H9 (cell line): Measurements from ENCODE around the gene KIAA1958. TPM values are rescaled to one million over a fixed set of nuclear protein-coding genes. Genes with fewer than 3 reads are reported as not detected.

ENCODE experiments used
- DNase-seq: peaks from one replicate; pipeline ENCODE4 v3.0.0-alpha.2; 2017
- H2AFZ ChIP-seq: one replicate; pipeline ENCODE4 v1.6.1; 2013; ENCODE audit warnings: mild to moderate bottlenecking, low read length, control low read depth, moderate library complexity
- H2AK5ac ChIP-seq: 2 replicates; pipeline ENCODE4 v1.6.1; 2013; ENCODE audit warnings: low read length, control low read depth, mixed read lengths; ENCODE audit not compliant: insufficient read length
- H2BK120ac ChIP-seq: one replicate; pipeline ENCODE4 v1.6.1; 2013; ENCODE audit warnings: low read depth, mild to moderate bottlenecking, low read length, control low read depth, inconsistent platforms; ENCODE audit not compliant: poor library complexity, severe bottlenecking
- H2BK12ac ChIP-seq: 2 replicates; pipeline ENCODE4 v1.6.1; 2013; ENCODE audit warnings: low read length, control low read depth, mixed read lengths, low read depth; ENCODE audit not compliant: insufficient read length
- H2BK15ac ChIP-seq: 2 replicates; pipeline ENCODE4 v1.6.1; 2013; ENCODE audit warnings: low read depth, low read length, control low read depth
- H2BK20ac ChIP-seq: one replicate; pipeline ENCODE4 v1.6.1; 2013; ENCODE audit warnings: low read depth, mild to moderate bottlenecking, low read length, control low read depth, inconsistent platforms; ENCODE audit not compliant: poor library complexity, severe bottlenecking
- H2BK5ac ChIP-seq: 2 replicates; pipeline ENCODE4 v1.6.1; 2013; ENCODE audit warnings: low read length, control low read depth, mixed read lengths; ENCODE audit not compliant: insufficient read length
- H3K14ac ChIP-seq: 2 replicates; pipeline ENCODE4 v1.6.1; 2013; ENCODE audit warnings: low read length, control low read depth; ENCODE audit not compliant: insufficient read depth
- H3K18ac ChIP-seq: 2 replicates; pipeline ENCODE4 v1.6.1; 2013; ENCODE audit warnings: low read depth, mild to moderate bottlenecking, mixed read lengths, low read length, control low read depth; ENCODE audit not compliant: insufficient read length
- H3K23ac ChIP-seq: 2 replicates; pipeline ENCODE4 v1.6.1; 2013; ENCODE audit warnings: low read length, control low read depth, mixed read lengths, low read depth; ENCODE audit not compliant: insufficient read length
- H3K23me2 ChIP-seq: 2 replicates; pipeline ENCODE4 v1.6.1; 2013; ENCODE audit warnings: low read depth, mild to moderate bottlenecking, mixed read lengths, low read length, control low read depth; ENCODE audit not compliant: insufficient read length, poor library complexity, severe bottlenecking
- H3K27ac ChIP-seq: 2 replicates; pipeline ENCODE4 v1.5.1; 2013; ENCODE audit warnings: low read length, control low read depth, mixed read lengths, low read depth; ENCODE audit not compliant: insufficient read length
- H3K27me3 ChIP-seq: 2 replicates; pipeline ENCODE4 v1.6.1; 2013; ENCODE audit warnings: low read length, control low read depth, inconsistent platforms; ENCODE audit not compliant: insufficient read depth
- H3K4ac ChIP-seq: 2 replicates; pipeline ENCODE4 v1.6.1; 2013; ENCODE audit warnings: low read depth, mild to moderate bottlenecking, control low read depth, inconsistent platforms, low read length, moderate library complexity
- H3K4me1 ChIP-seq: 2 replicates; pipeline ENCODE4 v1.6.1; 2013; ENCODE audit warnings: low read length, control low read depth, inconsistent platforms; ENCODE audit not compliant: insufficient read depth
- H3K4me2 ChIP-seq: 2 replicates; pipeline ENCODE4 v1.6.1; 2013; ENCODE audit warnings: low read length, control low read depth, mixed read lengths; ENCODE audit not compliant: insufficient read length, insufficient read depth
- H3K56ac ChIP-seq: 2 replicates; pipeline ENCODE4 v1.6.1; 2013; ENCODE audit warnings: low read depth, mild to moderate bottlenecking, mixed read lengths, low read length, control low read depth; ENCODE audit not compliant: insufficient read length
- H3K79me1 ChIP-seq: 2 replicates; pipeline ENCODE4 v1.6.1; 2013; ENCODE audit warnings: low read depth, mild to moderate bottlenecking, moderate library complexity, low read length, control low read depth, inconsistent platforms; ENCODE audit not compliant: insufficient read depth, poor library complexity, severe bottlenecking
- H3K79me2 ChIP-seq: 2 replicates; pipeline ENCODE4 v1.6.1; 2013; ENCODE audit warnings: low read length, control low read depth, inconsistent platforms; ENCODE audit not compliant: insufficient read depth
- H3K9ac ChIP-seq: 2 replicates; pipeline ENCODE4 v1.6.1; 2013; ENCODE audit warnings: low read length, control low read depth, mixed read lengths; ENCODE audit not compliant: insufficient read length; ENCODE audit errors: extremely low read depth
- H3K9me3 ChIP-seq: one replicate; pipeline ENCODE4 v1.6.1; 2013; ENCODE audit warnings: low read depth, low read length, inconsistent platforms; ENCODE audit not compliant: control insufficient read depth
- H3T11ph ChIP-seq: one replicate; pipeline ENCODE4 v1.6.1; 2013; ENCODE audit warnings: mild to moderate bottlenecking, low read length, control low read depth, inconsistent platforms
- H4K20me1 ChIP-seq: one replicate; pipeline ENCODE4 v1.6.1; 2013; ENCODE audit not compliant: control insufficient read depth, insufficient read length, insufficient read depth
- H4K5ac ChIP-seq: 2 replicates; pipeline ENCODE4 v1.6.1; 2013; ENCODE audit warnings: low read depth, mild to moderate bottlenecking, mixed read lengths, low read length, control low read depth; ENCODE audit not compliant: insufficient read length
- H4K8ac ChIP-seq: replicated peaks from 2 replicates; pipeline ENCODE4 v1.6.1; 2013; ENCODE audit warnings: low read length, control low read depth, mixed read lengths, low read depth; ENCODE audit not compliant: insufficient read length
- H4K91ac ChIP-seq: 2 replicates; pipeline ENCODE4 v1.6.1; 2013; ENCODE audit warnings: low read depth, mild to moderate bottlenecking, moderate library complexity, mixed read lengths, low read length, control low read depth; ENCODE audit not compliant: insufficient read length
- H3K27ac Mint-ChIP-seq, 3 experiments: 2 replicates in 2 of 3; 3 replicates in 1 of 3; pipeline ENCODE4 v1.8.0; 2020 to 2021; ENCODE audit warnings: mixed read lengths in 3 of 3, mild to moderate bottlenecking in 1 of 3, moderate library complexity in 1 of 3
- H3K27me3 Mint-ChIP-seq: 2 replicates; pipeline ENCODE4 v1.8.0; 2021; ENCODE audit warnings: low read depth, mild to moderate bottlenecking, moderate library complexity, mixed read lengths
- H3K36me3 Mint-ChIP-seq, 3 experiments: 2 replicates in 2 of 3; 3 replicates in 1 of 3; pipeline ENCODE4 v1.8.0; 2020 to 2021; ENCODE audit warnings: low read depth in 3 of 3, mixed read lengths in 3 of 3; ENCODE audit not compliant: insufficient read depth in 1 of 3
- H3K4me1 Mint-ChIP-seq, 2 experiments: 2 replicates each; pipeline ENCODE4 v1.8.0; 2020; ENCODE audit warnings: mixed read lengths in 2 of 2
- H3K4me3 Mint-ChIP-seq, 2 experiments: 2 replicates in 1 of 2; 3 replicates in 1 of 2; pipeline ENCODE4 v1.8.0; 2020 to 2021; ENCODE audit warnings: mild to moderate bottlenecking in 2 of 2, mixed read lengths in 2 of 2, moderate library complexity in 1 of 2
- H3K9me3 Mint-ChIP-seq, 2 experiments: 2 replicates in 1 of 2; 3 replicates in 1 of 2; pipeline ENCODE4 v1.8.0; 2020; ENCODE audit warnings: mild to moderate bottlenecking in 2 of 2, mixed read lengths in 2 of 2, moderate library complexity in 1 of 2
- WGBS: extraction: QIAGEN DNeasy Blood & Tissue Kit; methylation state at CpG from one replicate; pipeline ENCODE4 v1.1.7; 2013; ENCODE audit warnings: missing lambda C conversion rate, low lambda C conversion rate, mixed read lengths; ENCODE audit not compliant: insufficient read length; ENCODE audit errors: extremely low coverage; 5-methylcytosine and 5-hydroxymethylcytosine counted together
- total RNA-seq: library from RNA; stranded (reverse); gene quantifications from 2 replicates; pipeline ENCODE4 v1.2.1, GENCODE V29; 2021
- TF ChIP-seq, protein P1 (sequence below): fragments of 200-600 bp; sonication (generic); conservative IDR thresholded peaks from 3 replicates; pipeline ENCODE4 v1.8.0; 2021; ENCODE audit warnings: antibody characterized with exemption, mild to moderate bottlenecking

The KIAA1958 gene
- total RNA-seq, 1 experiment from 2014 or later: 34.0 TPM

DNA sequence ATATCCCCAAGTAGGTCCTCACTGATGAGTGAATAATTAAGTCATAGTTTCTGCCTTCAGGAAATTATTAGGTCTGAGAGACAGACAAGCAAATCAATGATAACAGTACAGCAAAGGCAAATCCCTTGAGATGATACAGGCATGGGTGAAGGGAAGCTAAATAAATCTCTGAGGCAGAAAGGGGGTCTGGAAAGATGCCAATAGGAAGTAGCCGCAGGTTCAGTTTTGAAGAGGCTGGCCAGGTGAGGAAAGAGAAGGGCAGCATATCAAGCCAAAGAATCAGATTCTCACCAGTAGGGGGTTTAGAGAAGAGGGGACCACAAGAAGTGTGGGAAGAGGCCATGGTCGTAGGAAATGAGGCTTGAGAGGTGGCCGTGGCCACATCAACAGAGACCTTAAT is 85.8 kb downstream of the KIAA1958 start:
- Histone ChIP-seq H2AFZ (no peak overlapping the region), H3K79me1 (peaks cover under 1% of the 10 kb centered on the region), H3K9me3 (no peaks in the 10 kb centered on the region), H4K91ac (no peak overlapping the region), H2BK120ac (no peak overlapping the region), H3K27me3 (no peaks in the 10 kb centered on the region), H3K18ac (no peak overlapping the region), H2BK15ac (no peak overlapping the region), H2BK5ac (no peak overlapping the region), H4K20me1 (no peaks in the 10 kb centered on the region), H3K4me1 (no peaks in the 10 kb centered on the region; the same call in 1 of the 2 replicates), H3T11ph (no peak overlapping the region), H3K79me2 (peaks cover 6% of the 10 kb centered on the region; the same call in 1 of the 2 replicates), H3K9ac (no peak overlapping the region), H2BK20ac (no peak overlapping the region), H3K56ac (no peak overlapping the region), H3K4me2 (no peak overlapping the region), H3K4ac (no peak overlapping the region), H3K27ac (no peak overlapping the region), H3K23ac (no peak overlapping the region), H3K14ac (no peak overlapping the region), H2BK12ac (no peak overlapping the region), H2AK5ac (no peak overlapping the region), H4K8ac (no peak overlapping the region), H4K5ac (no peak overlapping the region), H3K23me2 (no peaks in the 10 kb centered on the region)
- DNase-seq: no peak
- no CpG with 5 or more reads among the region's 3 CpGs for WGBS
- H3K36me3 Mint-ChIP-seq: peaks cover 11 to 16% (median 11%) of the 10 kb centered on the region in 3 experiments
- no peak overlapping the region for H3K4me3 Mint-ChIP-seq
- H3K4me1 Mint-ChIP-seq: peaks cover 16 to 22% of the 10 kb centered on the region in 2 experiments
- TF ChIP-seq, protein P1, sequence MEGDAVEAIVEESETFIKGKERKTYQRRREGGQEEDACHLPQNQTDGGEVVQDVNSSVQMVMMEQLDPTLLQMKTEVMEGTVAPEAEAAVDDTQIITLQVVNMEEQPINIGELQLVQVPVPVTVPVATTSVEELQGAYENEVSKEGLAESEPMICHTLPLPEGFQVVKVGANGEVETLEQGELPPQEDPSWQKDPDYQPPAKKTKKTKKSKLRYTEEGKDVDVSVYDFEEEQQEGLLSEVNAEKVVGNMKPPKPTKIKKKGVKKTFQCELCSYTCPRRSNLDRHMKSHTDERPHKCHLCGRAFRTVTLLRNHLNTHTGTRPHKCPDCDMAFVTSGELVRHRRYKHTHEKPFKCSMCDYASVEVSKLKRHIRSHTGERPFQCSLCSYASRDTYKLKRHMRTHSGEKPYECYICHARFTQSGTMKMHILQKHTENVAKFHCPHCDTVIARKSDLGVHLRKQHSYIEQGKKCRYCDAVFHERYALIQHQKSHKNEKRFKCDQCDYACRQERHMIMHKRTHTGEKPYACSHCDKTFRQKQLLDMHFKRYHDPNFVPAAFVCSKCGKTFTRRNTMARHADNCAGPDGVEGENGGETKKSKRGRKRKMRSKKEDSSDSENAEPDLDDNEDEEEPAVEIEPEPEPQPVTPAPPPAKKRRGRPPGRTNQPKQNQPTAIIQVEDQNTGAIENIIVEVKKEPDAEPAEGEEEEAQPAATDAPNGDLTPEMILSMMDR: peak; percentile 34; the same call in 1 of the 3 replicates
- H3K27ac Mint-ChIP-seq: no peak overlapping the region
- no peaks in the 10 kb centered on the region for H3K9me3 Mint-ChIP-seq
- H3K27me3 Mint-ChIP-seq: no peaks in the 10 kb centered on the region; the same call in 1 of the 2 replicates
